Measurements from ENCODE around the gene LFNG.

- no peak for TF ChIP-seq CTCF (IDR thresholded peaks at IDR 0.05)
- TF ChIP-seq POLR2A (IDR thresholded peaks at IDR 0.05): no peak
Measured at GRCh38 chr7:2569421-2569820, 49.8 kb downstream of the LFNG start.

Data from vagina (tissue), 2 donors.